WTC11 (cell line): Measurements from ENCODE around the gene CCDC154.

Experiments used
- ATF2 ChIP-seq: sonication (generic); formaldehyde crosslinking; IDR thresholded peaks from 2 replicates; pipeline ENCODE4 v1.8.1; 2022; ENCODE audit warnings: low read depth, missing genetic modification reagents, borderline replicate concordance
- CREM ChIP-seq: sonication (generic); formaldehyde crosslinking; IDR thresholded peaks from 2 replicates; pipeline ENCODE4 v1.8.1; 2022; ENCODE audit warnings: mild to moderate bottlenecking, missing genetic modification reagents, moderate library complexity
- CTCF ChIP-seq: fragments of 200-600 bp; IDR thresholded peaks from 2 replicates; pipeline ENCODE4 v1.8.0; 2022; ENCODE audit warnings: antibody characterized with exemption
- IRF2 ChIP-seq: sonication (generic); formaldehyde crosslinking; IDR thresholded peaks from 2 replicates; pipeline ENCODE4 v1.8.0; 2022; ENCODE audit warnings: low read depth, missing genetic modification reagents, borderline replicate concordance
- SOX15 ChIP-seq: fragments of 250-450 bp; sonication (Bioruptor Pico); IDR thresholded peaks from 2 replicates; pipeline ENCODE4 v1.9.0; 2021; ENCODE audit warnings: mild to moderate bottlenecking
- TF ChIP-seq, protein P1 (sequence below): sonication (generic); formaldehyde crosslinking; IDR thresholded peaks from 2 replicates; pipeline ENCODE4 v1.8.1; 2022; ENCODE audit warnings: mild to moderate bottlenecking, missing genetic modification reagents, moderate library complexity, borderline replicate concordance
- TF ChIP-seq, protein P2 (sequence below): fragments of 250-450 bp; sonication (Bioruptor Pico); IDR thresholded peaks from 2 replicates; pipeline ENCODE4 v1.9.0; 2021; ENCODE audit warnings: mild to moderate bottlenecking

- TF ChIP-seq SOX15 (CRISPR knock-in tag) (no peak), ATF2 (CRISPR knock-in tag) (no peak), IRF2 (CRISPR knock-in tag) (no peak), CTCF (no peak), CREM (CRISPR knock-in tag) (no peak)
- TF ChIP-seq, protein P1, sequence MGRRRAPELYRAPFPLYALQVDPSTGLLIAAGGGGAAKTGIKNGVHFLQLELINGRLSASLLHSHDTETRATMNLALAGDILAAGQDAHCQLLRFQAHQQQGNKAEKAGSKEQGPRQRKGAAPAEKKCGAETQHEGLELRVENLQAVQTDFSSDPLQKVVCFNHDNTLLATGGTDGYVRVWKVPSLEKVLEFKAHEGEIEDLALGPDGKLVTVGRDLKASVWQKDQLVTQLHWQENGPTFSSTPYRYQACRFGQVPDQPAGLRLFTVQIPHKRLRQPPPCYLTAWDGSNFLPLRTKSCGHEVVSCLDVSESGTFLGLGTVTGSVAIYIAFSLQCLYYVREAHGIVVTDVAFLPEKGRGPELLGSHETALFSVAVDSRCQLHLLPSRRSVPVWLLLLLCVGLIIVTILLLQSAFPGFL (CRISPR knock-in tag), result no peak
- TF ChIP-seq, protein P2, sequence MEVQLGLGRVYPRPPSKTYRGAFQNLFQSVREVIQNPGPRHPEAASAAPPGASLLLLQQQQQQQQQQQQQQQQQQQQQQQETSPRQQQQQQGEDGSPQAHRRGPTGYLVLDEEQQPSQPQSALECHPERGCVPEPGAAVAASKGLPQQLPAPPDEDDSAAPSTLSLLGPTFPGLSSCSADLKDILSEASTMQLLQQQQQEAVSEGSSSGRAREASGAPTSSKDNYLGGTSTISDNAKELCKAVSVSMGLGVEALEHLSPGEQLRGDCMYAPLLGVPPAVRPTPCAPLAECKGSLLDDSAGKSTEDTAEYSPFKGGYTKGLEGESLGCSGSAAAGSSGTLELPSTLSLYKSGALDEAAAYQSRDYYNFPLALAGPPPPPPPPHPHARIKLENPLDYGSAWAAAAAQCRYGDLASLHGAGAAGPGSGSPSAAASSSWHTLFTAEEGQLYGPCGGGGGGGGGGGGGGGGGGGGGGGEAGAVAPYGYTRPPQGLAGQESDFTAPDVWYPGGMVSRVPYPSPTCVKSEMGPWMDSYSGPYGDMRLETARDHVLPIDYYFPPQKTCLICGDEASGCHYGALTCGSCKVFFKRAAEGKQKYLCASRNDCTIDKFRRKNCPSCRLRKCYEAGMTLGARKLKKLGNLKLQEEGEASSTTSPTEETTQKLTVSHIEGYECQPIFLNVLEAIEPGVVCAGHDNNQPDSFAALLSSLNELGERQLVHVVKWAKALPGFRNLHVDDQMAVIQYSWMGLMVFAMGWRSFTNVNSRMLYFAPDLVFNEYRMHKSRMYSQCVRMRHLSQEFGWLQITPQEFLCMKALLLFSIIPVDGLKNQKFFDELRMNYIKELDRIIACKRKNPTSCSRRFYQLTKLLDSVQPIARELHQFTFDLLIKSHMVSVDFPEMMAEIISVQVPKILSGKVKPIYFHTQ (CRISPR knock-in tag), result no peak
Measured at GRCh38 chr16:1446296-1447080, 2.1 kb upstream of the CCDC154 start.
